ENCODE measurements around the gene MLPH.
"Not testable (repeated sequence)": the region's sequence is repeated elsewhere in the genome, so short reads cannot be mapped to it uniquely, and the experiment has no call there.

- not testable (repeated sequence) for TF ChIP-seq REST (IDR thresholded peaks at IDR 0.05); CTCF (IDR thresholded peaks at IDR 0.05; ENCODE audit: low read depth, low read length, missing input control)
These were observed 17.6 kb upstream of the MLPH start for GRCh38 chr2:237469410-237469809.
